ENCODE results near the gene MMUT.
"Not testable (repeated sequence)": the region's sequence is repeated elsewhere in the genome, so short reads cannot be mapped to it uniquely, and the experiment has no call there.

DNA sequence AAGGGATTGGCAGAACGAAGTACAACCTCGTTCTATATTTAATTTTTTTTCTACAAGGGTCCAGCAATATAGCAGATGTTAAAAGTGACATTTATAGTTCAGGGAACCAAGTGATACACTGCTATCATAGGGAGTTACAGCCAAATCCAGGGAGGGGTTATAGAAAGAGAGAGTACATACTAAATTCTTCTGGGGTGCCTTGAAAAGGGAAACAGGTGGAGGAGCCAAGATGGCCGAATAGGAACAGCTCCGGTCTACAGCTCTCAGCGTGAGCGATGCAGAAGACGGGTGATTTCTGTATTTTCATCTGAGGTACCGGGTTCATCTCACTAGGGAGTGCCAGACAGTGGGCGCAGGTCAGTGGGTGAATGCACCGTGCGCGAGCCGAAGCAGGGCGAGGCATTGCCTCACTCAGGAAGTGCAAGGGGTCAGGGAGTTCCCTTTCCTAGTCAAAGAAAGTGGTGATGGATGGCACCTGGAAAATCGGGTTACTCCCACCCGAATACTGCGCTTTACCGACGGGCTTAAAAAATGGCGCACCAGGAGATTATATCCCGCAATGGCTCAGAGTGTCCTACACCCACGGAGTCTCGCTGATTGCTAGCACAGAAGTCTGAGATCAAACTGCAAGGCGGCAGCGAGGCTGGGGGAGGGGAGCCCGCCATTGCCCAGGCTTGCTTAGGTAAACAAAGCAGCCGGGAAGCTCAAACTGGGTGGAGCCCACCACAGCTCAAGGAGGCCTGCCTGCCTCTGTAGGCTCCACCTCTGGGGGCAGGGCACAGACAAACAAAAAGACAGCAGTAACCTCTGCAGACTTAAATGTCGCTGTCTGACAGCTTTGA, 76.2 kb downstream of the MMUT start:
- TF ChIP-seq, protein P1, sequence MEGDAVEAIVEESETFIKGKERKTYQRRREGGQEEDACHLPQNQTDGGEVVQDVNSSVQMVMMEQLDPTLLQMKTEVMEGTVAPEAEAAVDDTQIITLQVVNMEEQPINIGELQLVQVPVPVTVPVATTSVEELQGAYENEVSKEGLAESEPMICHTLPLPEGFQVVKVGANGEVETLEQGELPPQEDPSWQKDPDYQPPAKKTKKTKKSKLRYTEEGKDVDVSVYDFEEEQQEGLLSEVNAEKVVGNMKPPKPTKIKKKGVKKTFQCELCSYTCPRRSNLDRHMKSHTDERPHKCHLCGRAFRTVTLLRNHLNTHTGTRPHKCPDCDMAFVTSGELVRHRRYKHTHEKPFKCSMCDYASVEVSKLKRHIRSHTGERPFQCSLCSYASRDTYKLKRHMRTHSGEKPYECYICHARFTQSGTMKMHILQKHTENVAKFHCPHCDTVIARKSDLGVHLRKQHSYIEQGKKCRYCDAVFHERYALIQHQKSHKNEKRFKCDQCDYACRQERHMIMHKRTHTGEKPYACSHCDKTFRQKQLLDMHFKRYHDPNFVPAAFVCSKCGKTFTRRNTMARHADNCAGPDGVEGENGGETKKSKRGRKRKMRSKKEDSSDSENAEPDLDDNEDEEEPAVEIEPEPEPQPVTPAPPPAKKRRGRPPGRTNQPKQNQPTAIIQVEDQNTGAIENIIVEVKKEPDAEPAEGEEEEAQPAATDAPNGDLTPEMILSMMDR (IDR thresholded peaks at IDR 0.05; ENCODE audit: low read depth, low read length), result not testable (repeated sequence)
- not testable (repeated sequence) for TF ChIP-seq POLR2A (IDR thresholded peaks at IDR 0.05; ENCODE audit: extremely low read depth, insufficient read length)
- TF ChIP-seq, protein P2, sequence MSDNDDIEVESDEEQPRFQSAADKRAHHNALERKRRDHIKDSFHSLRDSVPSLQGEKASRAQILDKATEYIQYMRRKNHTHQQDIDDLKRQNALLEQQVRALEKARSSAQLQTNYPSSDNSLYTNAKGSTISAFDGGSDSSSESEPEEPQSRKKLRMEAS (IDR thresholded peaks at IDR 0.05; ENCODE audit: low read depth, low read length), result not testable (repeated sequence)

Measured in NB4 (cell line).